Measurements from ENCODE around the gene DPPA5. TPM values are rescaled to one million over a fixed set of nuclear protein-coding genes. Genes with fewer than 3 reads are reported as not detected.
"Not testable (repeated sequence)": the region's sequence is repeated elsewhere in the genome, so short reads cannot be mapped to it uniquely, and the experiment has no call there.

The DPPA5 gene
- total RNA-seq, 1 donor from 2014 or later, result not detected

- intact Hi-C loops (cut with micrococcal nuclease), result no loop called here
- Histone ChIP-seq H3K4me3 (no peak overlapping the region), H3K4me1 (peaks cover 10% of the 10 kb centered on the region), H3K9me3 (replicated peaks) (no peaks in the 10 kb centered on the region), H3K27ac (replicated peaks) (no peak overlapping the region), H3K36me3 (no peaks in the 10 kb centered on the region), H3K27me3 (ENCODE audit: low read depth) (peaks cover 11% of the 10 kb centered on the region)
- DNase-seq, result no peak
- no peak for TF ChIP-seq CTCF (IDR thresholded peaks at IDR 0.05; ENCODE audit: borderline replicate concordance)
Observed at GRCh38 chr6:73391675-73392074, 37.6 kb upstream of the DPPA5 start.

GRCh38 chr6:73389854-73390253 is 35.8 kb upstream of the DPPA5 start:
- Histone ChIP-seq H3K9me3 (replicated peaks) (no peaks in the 10 kb centered on the region), H3K27ac (replicated peaks) (no peak overlapping the region), H3K36me3 (no peaks in the 10 kb centered on the region), H3K27me3 (ENCODE audit: low read depth) (peaks cover 11% of the 10 kb centered on the region), H3K4me1 (peaks cover 10% of the 10 kb centered on the region), H3K4me3 (no peak overlapping the region)
- intact Hi-C loops (cut with micrococcal nuclease), result no loop called here
- TF ChIP-seq CTCF (IDR thresholded peaks at IDR 0.05; ENCODE audit: borderline replicate concordance), result no peak
- no peak for DNase-seq

GRCh38 chr6:73388800-73389512 is 34.9 kb upstream of the DPPA5 start:
- peaks cover 11% of the 10 kb centered on the region for H3K27me3 ChIP-seq (ENCODE audit: low read depth)
- peak overlapping the region; percentile 34 for H3K27ac ChIP-seq (replicated peaks)
- TF ChIP-seq CTCF (IDR thresholded peaks at IDR 0.05; ENCODE audit: borderline replicate concordance), result peak; percentile 62
- H3K4me3 ChIP-seq, result peak overlapping the region; percentile 67
- peaks cover 10% of the 10 kb centered on the region for H3K4me1 ChIP-seq
- H3K9me3 ChIP-seq (replicated peaks), result no peaks in the 10 kb centered on the region
- H3K36me3 ChIP-seq, result no peaks in the 10 kb centered on the region
- peak; percentile 29 for DNase-seq
- intact Hi-C loops (cut with micrococcal nuclease), result no loop called here

GRCh38 chr6:73388433-73388799 is 34.3 kb upstream of the DPPA5 start:
- TF ChIP-seq CTCF (IDR thresholded peaks at IDR 0.05; ENCODE audit: borderline replicate concordance), result no peak
- Histone ChIP-seq H3K9me3 (replicated peaks) (no peaks in the 10 kb centered on the region), H3K27me3 (ENCODE audit: low read depth) (peaks cover 16% of the 10 kb centered on the region), H3K36me3 (no peaks in the 10 kb centered on the region), H3K27ac (replicated peaks) (no peak overlapping the region), H3K4me1 (peaks cover 10% of the 10 kb centered on the region), H3K4me3 (peak overlapping the region; percentile 67)
- intact Hi-C loops (cut with micrococcal nuclease), result no loop called here
- no peak for DNase-seq

- Histone ChIP-seq H3K36me3 (no peaks in the 10 kb centered on the region), H3K4me1 (no peaks in the 10 kb centered on the region), H3K9me3 (replicated peaks) (no peaks in the 10 kb centered on the region), H3K27ac (replicated peaks) (no peak overlapping the region), H3K27me3 (ENCODE audit: low read depth) (peaks cover 18% of the 10 kb centered on the region), H3K4me3 (no peak overlapping the region)
- no peak for TF ChIP-seq CTCF (IDR thresholded peaks at IDR 0.05; ENCODE audit: borderline replicate concordance)
- intact Hi-C loops (cut with micrococcal nuclease), result no loop called here
- DNase-seq, result no peak
Observed at GRCh38 chr6:73382462-73383113, 28.5 kb upstream of the DPPA5 start.

- intact Hi-C loops (cut with micrococcal nuclease); H3K36me3 ChIP-seq; H3K4me1 ChIP-seq; H3K4me3 ChIP-seq; H3K9me3 ChIP-seq (replicated peaks); DNase-seq; H3K27ac ChIP-seq (replicated peaks): not testable (repeated sequence)
- H3K27me3 ChIP-seq (ENCODE audit: low read depth), result peaks cover 11% of the 10 kb centered on the region
Observed at GRCh38 chr6:73381531-73381930, 27.5 kb upstream of the DPPA5 start.
